ENCODE measurements around the gene LUM.

LUM gene

GRCh38 chr12:91111366-91112325 is at the start of gene LUM:
LUM (minus strand) TSS chr12:91111494; CDS start chr12:91108979, 2,515 bp downstream.
- DNase-seq (ENCODE audit: low spot score), result no peak
- in situ Hi-C loops (cut with MboI; ENCODE audit: low sequenced_read_pairs, unreplicated experiment), result no loop called here

GRCh38 chr12:91161009-91161408 is 49.7 kb upstream of the LUM start:
- in situ Hi-C loops (cut with MboI; ENCODE audit: low sequenced_read_pairs, unreplicated experiment), result no loop called here
- no peak for DNase-seq (ENCODE audit: low spot score)
- no peak for TF ChIP-seq CTCF (IDR thresholded peaks at IDR 0.05; ENCODE audit: borderline replicate concordance, control extremely low read depth, extremely low read depth, insufficient read depth, missing control alignments)

More at GRCh38 chr12:91111366-91112325, at the start of gene LUM:
- TF ChIP-seq CTCF (IDR thresholded peaks at IDR 0.05; ENCODE audit: borderline replicate concordance, control extremely low read depth, extremely low read depth, insufficient read depth, missing control alignments), result no peak

- TF ChIP-seq CTCF (IDR thresholded peaks at IDR 0.05; ENCODE audit: borderline replicate concordance, control extremely low read depth, extremely low read depth, insufficient read depth, missing control alignments), result no peak
- no peak for DNase-seq (ENCODE audit: low spot score)
- in situ Hi-C loops (cut with MboI; ENCODE audit: low sequenced_read_pairs, unreplicated experiment), result no loop called here
Observed at GRCh38 chr12:91155990-91156389, 44.7 kb upstream of the LUM start.

GRCh38 chr12:91154131-91154530 is 42.8 kb upstream of the LUM start:
- DNase-seq (ENCODE audit: low spot score), result no peak
- no peak for TF ChIP-seq CTCF (IDR thresholded peaks at IDR 0.05; ENCODE audit: borderline replicate concordance, control extremely low read depth, extremely low read depth, insufficient read depth, missing control alignments)
- in situ Hi-C loops (cut with MboI; ENCODE audit: low sequenced_read_pairs, unreplicated experiment), result no loop called here

- in situ Hi-C loops (cut with MboI; ENCODE audit: low sequenced_read_pairs, unreplicated experiment), result no loop called here
- DNase-seq (ENCODE audit: low spot score), result no peak
- TF ChIP-seq CTCF (IDR thresholded peaks at IDR 0.05; ENCODE audit: borderline replicate concordance, control extremely low read depth, extremely low read depth, insufficient read depth, missing control alignments), result no peak
Observed at GRCh38 chr12:91144053-91144452, 32.8 kb upstream of the LUM start.

GRCh38 chr12:91143206-91143605 is 31.9 kb upstream of the LUM start:
- TF ChIP-seq CTCF (IDR thresholded peaks at IDR 0.05; ENCODE audit: borderline replicate concordance, control extremely low read depth, extremely low read depth, insufficient read depth, missing control alignments), result no peak
- DNase-seq (ENCODE audit: low spot score), result no peak
- in situ Hi-C loops (cut with MboI; ENCODE audit: low sequenced_read_pairs, unreplicated experiment), result no loop called here

All from GM13976 (cell line).